Measurements from ENCODE around the gene EZR.

The EZR gene
- 84.4 to 213 (median 155) reads per million in 18 experiments for total RNA-seq

DNA sequence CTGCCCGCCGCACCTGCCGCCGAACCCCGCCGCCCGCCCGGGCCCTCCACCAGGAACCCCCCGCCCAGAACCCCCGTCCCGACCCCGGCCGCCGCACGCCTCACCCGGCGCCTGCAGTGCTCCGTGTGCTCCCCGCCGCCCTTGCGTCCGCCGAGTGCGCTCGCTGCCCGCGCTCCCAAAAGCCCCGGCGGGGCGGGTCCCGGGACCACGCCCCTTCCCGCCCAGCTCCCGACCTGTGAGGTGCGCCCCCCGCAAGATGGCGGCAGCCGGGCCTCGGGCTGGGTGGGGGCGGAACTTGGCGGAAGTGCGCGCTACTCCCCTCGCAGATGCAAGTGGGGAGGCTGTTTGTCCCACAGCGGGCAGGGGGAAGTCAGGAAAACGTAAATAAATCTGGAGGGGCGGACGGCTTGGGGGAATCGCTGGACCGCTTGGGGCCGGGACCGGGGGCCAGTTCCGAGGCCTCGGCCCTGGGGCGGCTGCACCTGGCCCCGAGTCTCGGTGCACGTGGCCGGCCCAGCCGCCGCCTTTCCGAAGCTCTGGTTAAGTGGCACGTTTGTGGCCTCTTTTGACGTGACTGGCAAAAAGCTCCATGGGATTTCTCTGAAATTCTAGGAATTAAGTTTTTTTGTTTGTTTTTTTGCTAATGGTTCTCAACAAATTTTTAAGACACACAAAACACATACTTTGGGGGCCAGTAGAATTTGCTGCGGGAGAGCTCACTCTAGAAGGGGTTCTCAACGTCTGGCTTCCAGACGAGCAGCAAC lies at the start of gene EZR:
TSS of gene EZR (minus strand) at position 156 of the 764 bp plus-strand sequence. CDS start 1,275 bp downstream, outside the sequence.
- DNase-seq = peak; percentile 68 to 83

DNA sequence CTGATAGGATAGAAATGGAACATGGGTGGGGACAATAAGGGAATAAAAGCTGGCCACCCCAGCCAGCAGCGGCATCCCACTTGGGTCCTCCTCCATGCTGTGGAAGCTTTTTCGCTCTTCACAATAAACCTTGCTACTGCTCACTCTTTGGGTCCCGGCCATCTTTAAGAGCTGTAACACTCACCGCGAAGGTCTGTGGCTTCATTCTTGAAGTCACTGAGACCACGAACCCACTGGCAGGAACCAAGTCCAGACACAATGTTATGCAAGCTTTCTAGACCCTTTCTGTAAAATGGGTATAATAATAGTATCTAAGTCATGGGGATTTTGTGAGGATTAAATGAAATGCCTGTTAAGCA lies 48.9 kb upstream of the EZR start:
- no peak for DNase-seq

DNA sequence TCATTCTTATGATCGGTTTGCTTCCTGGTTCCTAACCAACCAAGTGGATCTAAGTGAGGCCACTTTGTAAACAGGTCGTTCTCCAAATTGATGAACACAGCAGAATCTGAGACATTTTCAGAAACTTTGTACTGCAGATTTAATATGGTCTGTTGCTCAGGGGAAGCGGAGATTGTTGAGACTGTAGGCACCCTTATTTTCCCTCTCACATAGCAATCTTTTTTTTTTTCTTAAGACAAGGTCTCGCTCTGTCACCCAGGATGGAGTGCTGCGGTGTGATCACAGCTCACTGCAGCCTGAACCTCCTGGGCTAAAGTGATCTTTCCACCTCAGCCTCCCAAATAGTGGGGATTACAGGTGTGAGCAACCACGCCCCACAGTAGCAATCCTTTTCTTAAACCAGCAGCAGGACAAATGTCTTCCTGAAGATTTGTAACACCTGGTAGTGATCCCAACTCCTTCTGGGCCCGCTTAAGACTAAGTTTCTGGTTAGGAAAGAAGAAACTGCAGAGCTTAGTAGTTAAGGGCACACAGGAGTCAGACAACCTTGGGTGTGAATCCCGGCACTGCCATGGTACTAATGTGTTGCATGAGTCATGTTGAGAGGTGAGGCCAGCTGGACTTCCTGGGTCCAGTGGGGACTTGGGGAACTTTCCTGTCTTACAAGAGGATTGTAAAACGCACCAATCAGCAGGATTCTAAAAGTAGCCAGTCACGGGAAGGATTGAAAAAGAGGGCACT lies 48.4 kb upstream of the EZR start:
- no peak for DNase-seq

DNA sequence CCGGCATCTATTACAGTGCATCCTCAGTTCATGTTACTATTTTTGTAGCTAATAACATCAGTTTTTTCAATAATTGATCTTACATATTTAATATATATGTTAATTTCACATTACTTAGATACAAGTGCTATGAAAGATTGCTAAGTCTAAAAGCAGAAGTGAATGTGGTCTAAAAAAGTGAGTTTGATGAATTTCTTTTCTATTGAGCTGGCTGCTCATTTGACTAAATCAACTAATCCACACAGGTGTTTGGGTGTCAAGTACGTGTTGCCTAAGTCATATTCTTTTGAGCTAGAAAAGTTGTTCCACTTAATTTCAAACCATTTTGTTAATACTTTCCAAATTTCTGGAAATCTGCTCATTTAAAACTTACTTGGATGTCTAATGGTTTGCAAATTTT lies 46.6 kb upstream of the EZR start:
- DNase-seq = no peak

DNA sequence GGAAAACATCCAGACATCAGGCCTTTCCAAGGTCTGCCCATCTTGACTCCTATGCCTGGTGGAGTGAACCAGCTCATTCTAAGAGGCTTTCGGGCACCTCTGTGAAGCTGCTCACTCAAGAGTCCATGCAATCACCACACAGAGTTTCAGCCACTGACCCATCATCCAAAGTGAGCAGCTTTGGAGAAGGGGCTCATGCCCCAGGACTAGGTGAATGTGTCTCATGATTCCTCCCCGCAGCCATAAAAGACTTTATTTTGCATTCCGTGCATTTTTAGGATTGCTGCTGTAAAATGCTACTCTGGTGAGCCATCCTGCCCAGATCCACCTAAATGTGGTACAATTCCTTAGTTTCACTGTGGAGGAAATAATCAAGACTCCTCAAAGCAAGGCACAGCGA lies 44.5 kb upstream of the EZR start:
- no peak for DNase-seq

DNA sequence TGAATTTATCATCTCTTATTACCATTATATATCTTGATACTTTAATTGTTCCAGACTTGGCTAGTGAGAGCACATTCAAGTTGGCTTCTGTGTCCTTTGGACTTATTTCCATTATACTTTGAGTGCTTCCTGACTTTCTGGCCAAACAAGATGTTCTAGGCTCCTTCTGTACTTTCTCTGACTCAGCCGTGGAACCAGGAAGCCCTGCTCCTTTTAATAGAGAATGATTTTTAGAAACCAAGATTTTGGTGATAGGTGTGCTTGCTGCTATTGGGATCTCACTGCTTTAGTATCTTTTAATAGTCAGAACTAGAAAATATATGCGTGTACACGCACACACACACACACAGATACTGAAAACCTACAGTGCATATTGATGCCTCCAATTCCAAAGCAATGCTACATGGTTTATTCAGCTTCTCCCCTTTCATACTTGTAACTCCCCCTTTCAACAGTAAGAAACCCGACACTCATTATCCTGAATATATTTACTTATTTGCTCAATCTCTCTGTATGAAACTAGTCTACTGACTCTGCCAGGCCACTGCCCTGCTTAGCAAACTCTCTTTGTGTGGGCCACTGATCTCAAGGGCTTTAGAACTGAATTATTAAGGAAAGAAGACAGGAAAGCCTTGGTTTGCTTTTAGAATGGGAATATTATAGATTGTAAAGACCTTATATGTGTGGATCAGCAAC lies 42.7 kb upstream of the EZR start:
- no peak for DNase-seq

DNA sequence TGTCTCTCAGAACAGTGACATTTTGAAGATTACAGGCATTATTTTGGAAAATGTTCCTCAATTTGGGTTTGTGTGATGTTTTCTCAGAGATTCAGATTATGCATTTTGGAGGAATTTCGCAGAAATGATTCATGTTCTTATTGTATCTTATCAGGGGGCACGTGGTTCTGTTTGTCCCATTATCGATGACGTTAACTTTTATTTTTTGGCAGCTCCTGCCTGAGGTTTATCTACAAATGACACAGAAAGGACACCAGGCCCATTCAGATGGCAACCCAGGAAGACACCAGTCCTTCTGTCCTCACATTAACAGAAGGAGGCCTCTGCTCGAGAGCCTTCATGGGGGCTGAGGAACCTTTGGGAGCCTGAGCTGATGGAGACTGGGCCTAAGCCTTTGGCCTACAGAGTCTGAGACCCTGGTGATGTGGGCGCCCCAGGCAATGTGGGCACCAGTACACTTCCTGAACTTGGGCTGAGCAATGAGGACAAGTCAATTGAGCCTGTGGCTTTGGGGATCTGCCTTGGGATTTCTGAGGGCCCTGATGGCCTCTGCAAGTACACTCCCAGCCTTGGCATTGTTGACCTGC lies 41.2 kb upstream of the EZR start:
- no peak for DNase-seq

DNA sequence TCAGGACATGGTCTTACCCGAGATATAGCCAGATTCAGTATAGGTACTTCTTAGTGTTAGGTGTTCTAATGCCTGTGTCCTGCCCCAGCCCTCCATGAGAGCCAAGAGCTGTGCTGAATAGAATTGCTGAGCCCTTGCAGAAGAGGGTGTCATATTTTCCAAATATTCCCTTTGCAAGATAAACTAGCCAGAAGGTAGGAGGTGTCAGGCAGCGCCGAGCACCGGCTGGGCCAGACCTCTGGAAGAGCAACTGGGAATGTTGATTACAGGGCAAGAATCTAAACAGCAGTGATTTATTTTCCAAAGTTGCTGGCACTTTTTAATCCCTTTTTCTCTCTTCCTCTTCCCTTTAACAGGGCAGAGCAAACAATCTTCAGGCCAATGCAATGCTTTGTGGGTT lies 37.1 kb upstream of the EZR start:
- DNase-seq = no peak

DNA sequence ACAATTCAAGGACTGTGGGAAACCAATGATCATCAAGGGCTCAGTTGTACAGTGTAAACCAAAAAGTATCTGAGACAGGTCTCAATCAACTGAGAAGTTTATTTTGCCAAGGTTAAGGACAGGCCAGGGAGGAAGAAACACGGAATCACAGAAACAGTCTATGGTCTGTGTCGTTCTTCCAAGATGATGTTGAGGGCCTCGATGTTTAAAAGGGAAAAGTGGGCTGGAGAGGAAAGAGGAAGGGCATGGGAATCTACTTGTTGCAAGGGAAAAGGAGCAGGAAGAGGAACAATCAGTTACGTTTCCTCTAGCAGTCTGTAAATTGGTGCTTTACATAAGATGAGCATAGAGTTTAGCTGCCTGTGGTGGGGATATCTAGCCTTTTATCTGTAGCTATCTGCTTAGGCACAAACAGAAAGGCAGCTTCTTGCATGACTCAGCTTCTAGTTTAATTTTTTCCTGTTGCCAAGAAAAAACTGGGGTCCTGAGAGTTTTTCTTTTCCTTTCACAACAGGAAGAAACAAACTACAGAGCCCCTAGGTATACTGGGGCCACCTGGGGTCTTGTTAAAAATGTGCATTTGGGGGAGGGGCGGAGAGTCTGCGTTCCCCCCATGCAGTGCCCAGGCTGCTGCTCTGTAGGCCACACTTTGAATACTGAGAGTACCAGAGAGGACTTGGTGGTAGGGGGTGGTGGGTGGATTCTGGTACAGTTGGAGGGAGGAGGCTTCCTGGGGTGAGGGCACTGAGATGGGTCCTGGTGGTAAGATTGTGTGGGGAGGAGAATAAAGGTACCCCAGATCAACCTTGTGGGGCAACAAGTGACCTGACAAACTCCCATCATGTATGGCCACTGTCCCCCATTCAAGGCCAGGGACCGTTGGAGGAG lies 35.3 kb upstream of the EZR start:
- DNase-seq = peak; percentile 35 to 45

DNA sequence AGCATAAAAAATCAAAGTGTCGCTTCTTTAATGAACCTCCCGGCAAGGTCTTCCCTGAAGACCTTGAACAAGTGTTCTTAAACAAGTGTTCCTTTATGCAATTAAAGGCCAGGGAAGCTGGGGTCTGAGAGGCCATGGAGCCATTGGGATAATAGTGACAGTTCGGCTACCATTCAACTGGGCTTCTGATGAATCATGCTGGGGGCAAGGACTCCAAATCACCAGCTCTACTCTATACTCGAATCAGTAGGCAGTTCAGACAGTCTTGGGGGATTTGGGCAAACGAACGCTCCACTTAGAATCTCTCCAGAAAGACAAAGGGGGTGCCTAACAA lies 34.7 kb upstream of the EZR start:
- no peak for DNase-seq

DNA sequence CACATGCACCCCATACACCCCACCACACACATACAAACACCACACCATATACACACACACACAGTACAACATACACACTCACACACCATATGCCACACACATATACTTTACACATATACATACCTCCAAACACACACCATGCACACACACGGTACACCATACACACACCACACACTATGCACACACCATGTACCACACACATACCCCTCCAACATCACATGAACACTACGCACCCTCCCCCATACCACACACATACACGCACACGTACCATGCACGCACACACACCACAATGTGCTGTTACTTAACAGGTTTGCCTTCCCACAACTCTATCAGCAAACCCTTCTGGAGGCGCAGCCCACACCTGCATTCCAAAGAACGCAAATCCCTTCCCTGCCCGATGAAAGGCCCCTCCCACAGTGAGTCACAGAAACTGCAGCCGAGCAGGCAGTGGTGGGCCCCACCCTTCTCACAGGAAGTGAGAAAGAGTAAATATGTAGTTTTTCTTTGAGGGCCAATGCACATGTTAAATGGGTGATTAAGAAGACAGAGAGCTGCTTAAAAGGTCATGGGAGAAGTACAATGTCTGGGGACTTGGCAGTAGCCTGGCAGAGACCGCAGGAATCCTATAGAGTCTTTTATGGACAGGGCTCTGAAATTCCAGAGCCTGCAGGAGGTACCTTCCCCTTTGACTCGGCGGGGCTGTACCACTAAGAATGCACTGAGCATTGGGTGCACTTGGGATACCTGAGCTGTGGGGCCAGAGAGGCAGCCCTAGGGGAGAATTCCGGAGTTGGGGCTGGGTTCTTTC lies 34.1 kb upstream of the EZR start:
- DNase-seq = peak; percentile 61 to 75

DNA sequence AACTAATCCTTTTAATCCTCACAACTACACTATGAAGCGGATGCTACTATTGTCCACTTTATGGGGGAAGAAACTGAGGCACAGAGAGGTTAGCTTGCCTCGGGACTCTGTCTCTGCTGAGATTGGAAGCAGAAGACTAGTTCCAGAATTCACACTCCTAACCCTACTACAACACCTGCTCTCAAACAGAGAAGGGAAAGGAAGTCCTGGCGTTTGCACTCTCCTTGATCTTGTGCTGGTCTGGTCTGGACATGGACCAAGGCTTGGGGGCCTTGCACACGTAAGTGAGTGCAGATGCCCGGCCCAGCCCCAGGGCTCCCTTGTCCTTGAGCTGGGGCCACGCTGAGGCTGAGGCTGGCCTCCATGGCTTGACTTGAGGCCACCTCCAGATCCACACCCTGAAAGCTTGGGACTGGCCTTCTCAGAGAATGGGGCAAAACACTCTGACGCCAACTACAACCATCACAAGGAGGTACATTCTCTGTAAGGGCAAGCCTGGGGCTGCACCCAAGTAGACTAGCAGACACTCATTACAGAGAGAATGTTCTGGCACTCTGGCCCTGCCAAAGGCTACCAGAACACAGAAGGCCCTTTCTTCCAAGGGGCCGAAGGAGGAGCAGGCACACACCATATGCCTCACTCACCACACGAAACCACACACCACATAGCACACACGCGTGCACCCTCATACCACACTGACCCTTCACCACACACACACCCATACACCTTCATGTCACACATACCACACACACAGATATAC lies 33.3 kb upstream of the EZR start:
- no peak for DNase-seq

DNA sequence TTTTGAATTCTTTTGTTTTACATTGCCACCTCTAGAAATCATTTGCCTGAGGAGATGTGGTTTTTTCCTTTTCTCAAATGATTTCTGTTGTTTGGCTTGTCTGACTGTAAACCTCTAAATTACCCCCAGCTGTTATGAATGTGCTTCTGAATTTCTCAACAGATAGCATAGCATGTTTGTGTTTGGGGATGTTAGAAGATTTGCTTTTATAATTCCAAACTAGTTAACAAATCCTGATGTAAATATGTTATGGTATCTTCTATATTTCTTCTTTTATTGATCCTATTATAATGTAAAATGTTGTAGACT lies 31.6 kb upstream of the EZR start:
- no peak for DNase-seq

DNA sequence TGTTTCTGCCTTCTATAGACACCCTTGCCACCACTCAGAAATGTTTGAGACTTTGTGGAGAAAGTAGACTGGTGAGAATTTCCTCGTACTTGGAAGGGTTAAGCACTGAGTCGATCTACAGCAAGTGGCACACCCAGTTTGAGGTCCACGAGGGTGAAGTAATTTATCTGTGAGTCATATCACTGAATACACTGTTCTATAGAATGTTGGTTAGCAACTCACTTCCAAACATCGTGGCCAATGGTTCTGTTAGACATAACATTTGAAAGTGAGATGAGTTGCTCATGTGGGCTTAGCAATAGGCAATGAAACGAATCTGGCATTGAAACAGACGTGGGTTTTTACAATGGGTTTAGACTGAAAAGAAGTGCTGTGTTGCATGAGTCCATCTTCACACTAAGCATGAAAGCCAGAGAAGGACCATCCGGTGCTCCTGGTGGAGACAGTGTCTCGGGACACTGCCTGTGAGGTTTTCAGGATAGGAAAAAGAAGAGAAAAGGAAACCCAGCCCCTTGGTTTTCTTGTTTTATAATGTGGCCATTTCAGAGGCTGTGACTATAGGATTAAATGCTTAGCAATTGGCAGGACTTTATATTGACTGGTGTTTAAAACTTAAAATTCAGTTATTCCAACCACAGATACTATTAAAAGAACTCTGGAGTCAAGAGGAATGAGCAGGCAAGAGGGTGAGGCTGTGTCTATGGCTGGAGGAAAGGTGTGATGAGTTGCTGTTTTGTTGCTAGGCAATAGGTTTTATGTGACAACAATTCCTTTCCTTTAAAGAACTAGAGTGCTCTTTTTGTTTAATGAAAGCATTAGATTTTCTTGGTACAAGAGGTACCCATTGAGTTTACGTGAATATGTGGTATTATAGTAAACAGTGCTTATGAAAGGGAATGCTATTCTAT lies 31.0 kb upstream of the EZR start:
- peak; percentile 65 to 90 for DNase-seq

DNA sequence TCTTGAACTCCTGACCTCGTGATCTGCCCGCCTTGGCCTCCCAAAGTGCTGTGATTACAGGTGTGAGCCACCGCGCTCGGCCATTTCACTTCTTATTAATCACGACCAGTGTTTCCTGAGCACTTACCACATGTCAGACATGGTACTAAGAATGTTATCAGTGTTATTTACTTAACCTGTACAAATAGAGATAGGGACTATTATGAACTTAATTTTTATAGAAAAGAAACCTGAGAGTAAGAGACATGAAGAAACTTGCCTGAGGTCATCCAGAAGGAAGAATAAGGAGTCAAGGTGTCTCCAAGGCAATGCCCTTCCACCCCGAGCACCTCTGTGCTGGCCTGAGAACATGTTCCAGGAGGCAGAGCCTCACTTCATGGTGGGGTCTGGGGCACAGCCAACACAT lies 29.3 kb upstream of the EZR start:
- DNase-seq = no peak

DNA sequence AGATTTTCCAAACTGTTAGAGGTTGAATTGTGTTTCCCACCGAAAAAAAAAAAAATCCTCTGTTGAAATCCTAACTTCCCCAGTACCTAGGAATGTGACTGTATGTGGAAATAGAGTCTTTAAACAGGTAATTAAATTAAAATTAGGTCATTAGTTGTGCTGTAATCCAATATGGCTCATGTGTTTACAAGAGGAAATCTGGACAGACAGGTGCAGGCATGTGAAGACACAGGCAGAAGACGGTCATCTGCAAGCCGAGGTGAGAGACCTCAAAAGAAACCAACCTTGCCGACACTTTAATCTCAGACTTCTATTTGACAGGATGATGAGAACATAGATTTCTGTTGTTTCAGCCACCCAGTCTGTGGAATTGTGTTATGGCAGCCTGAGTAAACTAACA lies 28.6 kb upstream of the EZR start:
- DNase-seq = no peak

DNA sequence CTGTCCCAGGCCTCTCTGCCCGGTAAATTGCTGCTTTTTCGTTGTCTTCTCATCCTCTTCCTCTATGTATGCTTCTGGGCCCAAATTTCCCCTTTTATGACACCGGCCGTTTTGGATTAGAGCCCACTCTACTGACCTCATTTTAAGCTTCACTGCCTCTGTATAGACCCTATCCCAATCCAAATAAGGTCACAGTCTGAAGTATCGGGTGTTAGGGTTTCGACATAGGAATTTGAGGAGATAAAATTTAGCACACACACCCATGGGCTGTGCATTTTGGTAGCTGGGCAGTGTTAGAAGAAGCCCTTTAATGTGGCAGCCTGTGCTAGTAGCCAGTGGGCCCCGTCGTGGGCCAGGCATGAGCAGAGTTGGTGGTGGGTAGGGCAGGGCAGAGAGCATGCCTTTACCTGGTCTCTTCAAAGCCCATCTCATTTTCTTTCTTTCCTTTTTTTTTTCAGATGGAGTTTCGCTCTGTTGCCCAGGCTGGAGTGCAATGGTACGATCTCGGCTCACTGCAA lies 27.9 kb upstream of the EZR start:
- no peak for DNase-seq

DNA sequence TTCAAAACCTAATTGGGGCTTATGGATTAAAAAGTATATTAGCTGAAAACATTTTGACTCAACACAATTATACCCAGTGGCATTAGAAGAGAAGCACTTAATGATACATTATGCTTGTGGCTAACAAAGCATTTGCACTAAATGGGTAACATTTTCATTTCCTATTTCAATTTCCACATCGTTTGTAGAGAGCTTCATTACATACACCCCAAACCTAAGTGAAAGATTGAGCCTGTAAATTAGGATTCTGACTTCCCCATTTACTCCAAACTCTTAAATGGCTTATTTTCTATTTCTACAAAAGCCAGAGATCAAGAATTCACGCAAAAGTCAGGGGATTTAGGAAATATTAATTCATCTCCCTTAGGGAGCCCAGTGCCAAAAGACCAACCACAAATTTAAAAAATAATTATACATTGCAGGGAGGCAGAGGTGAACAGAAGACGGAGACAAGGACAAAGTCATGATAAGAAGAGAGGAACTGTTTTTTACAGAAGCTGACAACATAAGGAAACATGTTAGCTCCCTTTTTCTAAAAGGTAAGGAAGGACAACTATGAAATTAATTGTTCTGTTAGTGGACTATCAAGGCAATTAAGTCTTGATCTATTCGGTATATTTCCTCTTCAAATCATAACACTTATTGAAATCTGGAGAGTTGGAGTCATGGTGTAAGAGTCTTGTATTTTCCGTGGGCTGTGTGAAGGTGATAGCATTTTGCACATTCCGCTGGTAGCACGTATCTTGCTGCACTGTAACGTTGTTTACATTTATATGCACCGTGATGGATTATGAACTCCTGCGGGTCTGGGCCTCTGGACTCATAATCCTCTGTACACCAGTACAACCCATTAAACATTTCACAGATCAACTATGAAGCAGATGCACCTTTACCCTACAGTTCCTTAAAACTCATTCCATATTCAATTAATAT lies 24.8 kb upstream of the EZR start:
- peak in 1 of 2 donors; percentile 64 for DNase-seq
